ENCODE results near the gene DAPK1. TPM values are rescaled to one million over a fixed set of nuclear protein-coding genes. Genes with fewer than 3 reads are reported as not detected.

Gene DAPK1
- total and polyA plus RNA-seq, 10 of the 15 experiments (the other 5 are each of a cell fraction or from before 2014, with no cell fraction given) = 8.2 to 94.7 (median 51.6) TPM

- no peak for TF ChIP-seq HDAC2 (IDR thresholded peaks at IDR 0.05)
- no peak for TF ChIP-seq NFXL1 (IDR thresholded peaks at IDR 0.05; ENCODE audit: borderline replicate concordance)
- no peak for TF ChIP-seq SMAD1 (IDR thresholded peaks at IDR 0.05; ENCODE audit: low read depth, partially characterized antibody)
- TF ChIP-seq CREB1 (IDR thresholded peaks at IDR 0.05; ENCODE audit: low read depth) = no peak
- TF ChIP-seq MYC (IDR thresholded peaks at IDR 0.05; ENCODE audit: insufficient read depth, insufficient read length, insufficient replicate concordance, low read length, severe bottlenecking) = no peak
- TF ChIP-seq ZBTB40 (IDR thresholded peaks at IDR 0.05; ENCODE audit: borderline replicate concordance) = no peak
- TF ChIP-seq KDM1A (IDR thresholded peaks at IDR 0.05; ENCODE audit: borderline replicate concordance) = no peak
- no peak for TF ChIP-seq GABPA (IDR thresholded peaks at IDR 0.05; ENCODE audit: low read depth)
- no peak for TF ChIP-seq IRF5 (IDR thresholded peaks at IDR 0.05; ENCODE audit: borderline replicate concordance)
- no peak for TF ChIP-seq ZZZ3 (IDR thresholded peaks at IDR 0.05; ENCODE audit: control insufficient read depth, insufficient read length, low read depth)
Measured at GRCh38 chr9:87701931-87702421, 204.3 kb downstream of the DAPK1 start (continued).
